Measurements from ENCODE around the gene PARD3. TPM values are rescaled to one million over a fixed set of nuclear protein-coding genes. Genes with fewer than 3 reads are reported as not detected.

Gene PARD3
- total RNA-seq, 1 donor from 2014 or later, result 97.8 TPM

GRCh38 chr10:34548466-34548865, 266.6 kb downstream of the PARD3 start:
- no peak overlapping the region for H3K4me3 ChIP-seq (ENCODE audit: low read depth, low read length)
- no peak for TF ChIP-seq CTCF (conservative IDR thresholded peaks at IDR 0.05; ENCODE audit: low read depth, low read length)
- no peak for DNase-seq (ENCODE audit: low read depth)

GRCh38 chr10:34547695-34548094, 267.4 kb downstream of the PARD3 start:
- DNase-seq (ENCODE audit: low read depth), result no peak
- H3K4me3 ChIP-seq (ENCODE audit: low read depth, low read length), result no peak overlapping the region
- no peak for TF ChIP-seq CTCF (conservative IDR thresholded peaks at IDR 0.05; ENCODE audit: low read depth, low read length)

GRCh38 chr10:34547291-34547690, 267.8 kb downstream of the PARD3 start:
- TF ChIP-seq CTCF (conservative IDR thresholded peaks at IDR 0.05; ENCODE audit: low read depth, low read length), result no peak
- no peak overlapping the region for H3K4me3 ChIP-seq (ENCODE audit: low read depth, low read length)
- no peak for DNase-seq (ENCODE audit: low read depth)

GRCh38 chr10:34544400-34544799, 270.7 kb downstream of the PARD3 start:
- no peak for DNase-seq (ENCODE audit: low read depth)
- H3K4me3 ChIP-seq (ENCODE audit: low read depth, low read length), result no peak overlapping the region
- TF ChIP-seq CTCF (conservative IDR thresholded peaks at IDR 0.05; ENCODE audit: low read depth, low read length), result no peak

GRCh38 chr10:34543716-34544115, 271.4 kb downstream of the PARD3 start:
- H3K4me3 ChIP-seq (ENCODE audit: low read depth, low read length), result no peak overlapping the region
- no peak for DNase-seq (ENCODE audit: low read depth)
- TF ChIP-seq CTCF (conservative IDR thresholded peaks at IDR 0.05; ENCODE audit: low read depth, low read length), result no peak

- no peak for DNase-seq (ENCODE audit: low read depth)
- TF ChIP-seq CTCF (conservative IDR thresholded peaks at IDR 0.05; ENCODE audit: low read depth, low read length), result no peak
- H3K4me3 ChIP-seq (ENCODE audit: low read depth, low read length), result no peak overlapping the region
Observed at GRCh38 chr10:34540492-34540891, 274.6 kb downstream of the PARD3 start.

GRCh38 chr10:34539533-34540315, 275.4 kb downstream of the PARD3 start:
- no peak overlapping the region for H3K4me3 ChIP-seq (ENCODE audit: low read depth, low read length)
- no peak for TF ChIP-seq CTCF (conservative IDR thresholded peaks at IDR 0.05; ENCODE audit: low read depth, low read length)
- no peak for DNase-seq (ENCODE audit: low read depth)
